ENCODE results near the gene MROH8.

DNA sequence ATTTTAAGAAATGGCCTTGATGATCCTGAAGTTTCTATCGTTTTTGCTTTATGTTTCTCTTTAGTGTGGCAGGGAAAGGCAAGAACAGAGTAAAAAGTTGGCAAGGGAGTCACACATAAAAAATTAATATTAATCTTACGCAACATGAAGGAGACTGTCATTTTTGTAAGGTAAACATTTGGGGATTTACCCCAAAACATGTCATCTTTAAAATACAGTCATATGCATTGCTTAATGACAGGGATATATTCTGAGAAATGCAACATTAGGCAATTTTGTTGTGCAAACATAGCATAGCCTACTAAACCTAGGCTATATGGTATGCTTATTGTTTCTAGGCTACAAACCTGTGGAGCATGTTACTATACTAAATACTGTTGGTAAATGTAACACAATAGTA lies 88.9 kb downstream of the MROH8 start:
- TF ChIP-seq, protein P1, sequence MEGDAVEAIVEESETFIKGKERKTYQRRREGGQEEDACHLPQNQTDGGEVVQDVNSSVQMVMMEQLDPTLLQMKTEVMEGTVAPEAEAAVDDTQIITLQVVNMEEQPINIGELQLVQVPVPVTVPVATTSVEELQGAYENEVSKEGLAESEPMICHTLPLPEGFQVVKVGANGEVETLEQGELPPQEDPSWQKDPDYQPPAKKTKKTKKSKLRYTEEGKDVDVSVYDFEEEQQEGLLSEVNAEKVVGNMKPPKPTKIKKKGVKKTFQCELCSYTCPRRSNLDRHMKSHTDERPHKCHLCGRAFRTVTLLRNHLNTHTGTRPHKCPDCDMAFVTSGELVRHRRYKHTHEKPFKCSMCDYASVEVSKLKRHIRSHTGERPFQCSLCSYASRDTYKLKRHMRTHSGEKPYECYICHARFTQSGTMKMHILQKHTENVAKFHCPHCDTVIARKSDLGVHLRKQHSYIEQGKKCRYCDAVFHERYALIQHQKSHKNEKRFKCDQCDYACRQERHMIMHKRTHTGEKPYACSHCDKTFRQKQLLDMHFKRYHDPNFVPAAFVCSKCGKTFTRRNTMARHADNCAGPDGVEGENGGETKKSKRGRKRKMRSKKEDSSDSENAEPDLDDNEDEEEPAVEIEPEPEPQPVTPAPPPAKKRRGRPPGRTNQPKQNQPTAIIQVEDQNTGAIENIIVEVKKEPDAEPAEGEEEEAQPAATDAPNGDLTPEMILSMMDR (IDR thresholded peaks at IDR 0.05; ENCODE audit: poor library complexity, severe bottlenecking), result no peak
- TF ChIP-seq EZH2 (IDR thresholded peaks at IDR 0.05; ENCODE audit: borderline replicate concordance, insufficient read depth, low read length, poor library complexity, severe bottlenecking) (no peak), TAF1 (IDR thresholded peaks at IDR 0.05; ENCODE audit: low read depth) (no peak), POLR2AphosphoS5 (IDR thresholded peaks at IDR 0.05) (no peak), SMC3 (conservative IDR thresholded peaks at IDR 0.05; ENCODE audit: poor library complexity) (no peak)
- TF ChIP-seq, protein P2, sequence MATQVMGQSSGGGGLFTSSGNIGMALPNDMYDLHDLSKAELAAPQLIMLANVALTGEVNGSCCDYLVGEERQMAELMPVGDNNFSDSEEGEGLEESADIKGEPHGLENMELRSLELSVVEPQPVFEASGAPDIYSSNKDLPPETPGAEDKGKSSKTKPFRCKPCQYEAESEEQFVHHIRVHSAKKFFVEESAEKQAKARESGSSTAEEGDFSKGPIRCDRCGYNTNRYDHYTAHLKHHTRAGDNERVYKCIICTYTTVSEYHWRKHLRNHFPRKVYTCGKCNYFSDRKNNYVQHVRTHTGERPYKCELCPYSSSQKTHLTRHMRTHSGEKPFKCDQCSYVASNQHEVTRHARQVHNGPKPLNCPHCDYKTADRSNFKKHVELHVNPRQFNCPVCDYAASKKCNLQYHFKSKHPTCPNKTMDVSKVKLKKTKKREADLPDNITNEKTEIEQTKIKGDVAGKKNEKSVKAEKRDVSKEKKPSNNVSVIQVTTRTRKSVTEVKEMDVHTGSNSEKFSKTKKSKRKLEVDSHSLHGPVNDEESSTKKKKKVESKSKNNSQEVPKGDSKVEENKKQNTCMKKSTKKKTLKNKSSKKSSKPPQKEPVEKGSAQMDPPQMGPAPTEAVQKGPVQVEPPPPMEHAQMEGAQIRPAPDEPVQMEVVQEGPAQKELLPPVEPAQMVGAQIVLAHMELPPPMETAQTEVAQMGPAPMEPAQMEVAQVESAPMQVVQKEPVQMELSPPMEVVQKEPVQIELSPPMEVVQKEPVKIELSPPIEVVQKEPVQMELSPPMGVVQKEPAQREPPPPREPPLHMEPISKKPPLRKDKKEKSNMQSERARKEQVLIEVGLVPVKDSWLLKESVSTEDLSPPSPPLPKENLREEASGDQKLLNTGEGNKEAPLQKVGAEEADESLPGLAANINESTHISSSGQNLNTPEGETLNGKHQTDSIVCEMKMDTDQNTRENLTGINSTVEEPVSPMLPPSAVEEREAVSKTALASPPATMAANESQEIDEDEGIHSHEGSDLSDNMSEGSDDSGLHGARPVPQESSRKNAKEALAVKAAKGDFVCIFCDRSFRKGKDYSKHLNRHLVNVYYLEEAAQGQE (IDR thresholded peaks at IDR 0.05; ENCODE audit: borderline replicate concordance), result no peak
